H9 (cell line): ENCODE data around the gene RNPEP. TPM values are rescaled to one million over a fixed set of nuclear protein-coding genes. Genes with fewer than 3 reads are reported as not detected.

Experiments used
- DNase-seq: peaks from one replicate; pipeline ENCODE4 v3.0.0-alpha.2; 2017
- H2AFZ ChIP-seq: one replicate; pipeline ENCODE4 v1.6.1; 2013; ENCODE audit warnings: mild to moderate bottlenecking, low read length, control low read depth, moderate library complexity
- H2AK5ac ChIP-seq: 2 replicates; pipeline ENCODE4 v1.6.1; 2013; ENCODE audit warnings: low read length, control low read depth, mixed read lengths; ENCODE audit not compliant: insufficient read length
- H2BK120ac ChIP-seq: one replicate; pipeline ENCODE4 v1.6.1; 2013; ENCODE audit warnings: low read depth, mild to moderate bottlenecking, low read length, control low read depth, inconsistent platforms; ENCODE audit not compliant: poor library complexity, severe bottlenecking
- H2BK12ac ChIP-seq: 2 replicates; pipeline ENCODE4 v1.6.1; 2013; ENCODE audit warnings: low read length, control low read depth, mixed read lengths, low read depth; ENCODE audit not compliant: insufficient read length
- H2BK15ac ChIP-seq: 2 replicates; pipeline ENCODE4 v1.6.1; 2013; ENCODE audit warnings: low read depth, low read length, control low read depth
- H2BK20ac ChIP-seq: one replicate; pipeline ENCODE4 v1.6.1; 2013; ENCODE audit warnings: low read depth, mild to moderate bottlenecking, low read length, control low read depth, inconsistent platforms; ENCODE audit not compliant: poor library complexity, severe bottlenecking
- H2BK5ac ChIP-seq: 2 replicates; pipeline ENCODE4 v1.6.1; 2013; ENCODE audit warnings: low read length, control low read depth, mixed read lengths; ENCODE audit not compliant: insufficient read length
- H3K14ac ChIP-seq: 2 replicates; pipeline ENCODE4 v1.6.1; 2013; ENCODE audit warnings: low read length, control low read depth; ENCODE audit not compliant: insufficient read depth
- H3K18ac ChIP-seq: 2 replicates; pipeline ENCODE4 v1.6.1; 2013; ENCODE audit warnings: low read depth, mild to moderate bottlenecking, mixed read lengths, low read length, control low read depth; ENCODE audit not compliant: insufficient read length
- H3K23ac ChIP-seq: 2 replicates; pipeline ENCODE4 v1.6.1; 2013; ENCODE audit warnings: low read length, control low read depth, mixed read lengths, low read depth; ENCODE audit not compliant: insufficient read length
- H3K23me2 ChIP-seq: 2 replicates; pipeline ENCODE4 v1.6.1; 2013; ENCODE audit warnings: low read depth, mild to moderate bottlenecking, mixed read lengths, low read length, control low read depth; ENCODE audit not compliant: insufficient read length, poor library complexity, severe bottlenecking
- H3K27ac ChIP-seq: 2 replicates; pipeline ENCODE4 v1.5.1; 2013; ENCODE audit warnings: low read length, control low read depth, mixed read lengths, low read depth; ENCODE audit not compliant: insufficient read length
- H3K27me3 ChIP-seq: 2 replicates; pipeline ENCODE4 v1.6.1; 2013; ENCODE audit warnings: low read length, control low read depth, inconsistent platforms; ENCODE audit not compliant: insufficient read depth
- H3K4ac ChIP-seq: 2 replicates; pipeline ENCODE4 v1.6.1; 2013; ENCODE audit warnings: low read depth, mild to moderate bottlenecking, control low read depth, inconsistent platforms, low read length, moderate library complexity
- H3K4me1 ChIP-seq: 2 replicates; pipeline ENCODE4 v1.6.1; 2013; ENCODE audit warnings: low read length, control low read depth, inconsistent platforms; ENCODE audit not compliant: insufficient read depth
- H3K4me2 ChIP-seq: 2 replicates; pipeline ENCODE4 v1.6.1; 2013; ENCODE audit warnings: low read length, control low read depth, mixed read lengths; ENCODE audit not compliant: insufficient read length, insufficient read depth
- H3K56ac ChIP-seq: 2 replicates; pipeline ENCODE4 v1.6.1; 2013; ENCODE audit warnings: low read depth, mild to moderate bottlenecking, mixed read lengths, low read length, control low read depth; ENCODE audit not compliant: insufficient read length
- H3K79me1 ChIP-seq: 2 replicates; pipeline ENCODE4 v1.6.1; 2013; ENCODE audit warnings: low read depth, mild to moderate bottlenecking, moderate library complexity, low read length, control low read depth, inconsistent platforms; ENCODE audit not compliant: insufficient read depth, poor library complexity, severe bottlenecking
- H3K79me2 ChIP-seq: 2 replicates; pipeline ENCODE4 v1.6.1; 2013; ENCODE audit warnings: low read length, control low read depth, inconsistent platforms; ENCODE audit not compliant: insufficient read depth
- H3K9ac ChIP-seq: 2 replicates; pipeline ENCODE4 v1.6.1; 2013; ENCODE audit warnings: low read length, control low read depth, mixed read lengths; ENCODE audit not compliant: insufficient read length; ENCODE audit errors: extremely low read depth
- H3K9me3 ChIP-seq: one replicate; pipeline ENCODE4 v1.6.1; 2013; ENCODE audit warnings: low read depth, low read length, inconsistent platforms; ENCODE audit not compliant: control insufficient read depth
- H3T11ph ChIP-seq: one replicate; pipeline ENCODE4 v1.6.1; 2013; ENCODE audit warnings: mild to moderate bottlenecking, low read length, control low read depth, inconsistent platforms
- H4K20me1 ChIP-seq: one replicate; pipeline ENCODE4 v1.6.1; 2013; ENCODE audit not compliant: control insufficient read depth, insufficient read length, insufficient read depth
- H4K5ac ChIP-seq: 2 replicates; pipeline ENCODE4 v1.6.1; 2013; ENCODE audit warnings: low read depth, mild to moderate bottlenecking, mixed read lengths, low read length, control low read depth; ENCODE audit not compliant: insufficient read length
- H4K8ac ChIP-seq: replicated peaks from 2 replicates; pipeline ENCODE4 v1.6.1; 2013; ENCODE audit warnings: low read length, control low read depth, mixed read lengths, low read depth; ENCODE audit not compliant: insufficient read length
- H4K91ac ChIP-seq: 2 replicates; pipeline ENCODE4 v1.6.1; 2013; ENCODE audit warnings: low read depth, mild to moderate bottlenecking, moderate library complexity, mixed read lengths, low read length, control low read depth; ENCODE audit not compliant: insufficient read length
- H3K27ac Mint-ChIP-seq, 3 experiments: 2 replicates in 2 of 3; 3 replicates in 1 of 3; pipeline ENCODE4 v1.8.0; 2020 to 2021; ENCODE audit warnings: mixed read lengths in 3 of 3, mild to moderate bottlenecking in 1 of 3, moderate library complexity in 1 of 3
- H3K27me3 Mint-ChIP-seq: 2 replicates; pipeline ENCODE4 v1.8.0; 2021; ENCODE audit warnings: low read depth, mild to moderate bottlenecking, moderate library complexity, mixed read lengths
- H3K36me3 Mint-ChIP-seq, 3 experiments: 2 replicates in 2 of 3; 3 replicates in 1 of 3; pipeline ENCODE4 v1.8.0; 2020 to 2021; ENCODE audit warnings: low read depth in 3 of 3, mixed read lengths in 3 of 3; ENCODE audit not compliant: insufficient read depth in 1 of 3
- H3K4me1 Mint-ChIP-seq, 2 experiments: 2 replicates each; pipeline ENCODE4 v1.8.0; 2020; ENCODE audit warnings: mixed read lengths in 2 of 2
- H3K4me3 Mint-ChIP-seq, 2 experiments: 2 replicates in 1 of 2; 3 replicates in 1 of 2; pipeline ENCODE4 v1.8.0; 2020 to 2021; ENCODE audit warnings: mild to moderate bottlenecking in 2 of 2, mixed read lengths in 2 of 2, moderate library complexity in 1 of 2
- H3K9me3 Mint-ChIP-seq, 2 experiments: 2 replicates in 1 of 2; 3 replicates in 1 of 2; pipeline ENCODE4 v1.8.0; 2020; ENCODE audit warnings: mild to moderate bottlenecking in 2 of 2, mixed read lengths in 2 of 2, moderate library complexity in 1 of 2
- CTCF ChIP-seq: fragments of 200-600 bp; sonication (generic); conservative IDR thresholded peaks from 3 replicates; pipeline ENCODE4 v1.8.0; 2021; ENCODE audit warnings: antibody characterized with exemption, mild to moderate bottlenecking
- WGBS: extraction: QIAGEN DNeasy Blood & Tissue Kit; methylation state at CpG from one replicate; pipeline ENCODE4 v1.1.7; 2013; ENCODE audit warnings: missing lambda C conversion rate, low lambda C conversion rate, mixed read lengths; ENCODE audit not compliant: insufficient read length; ENCODE audit errors: extremely low coverage; 5-methylcytosine and 5-hydroxymethylcytosine counted together
- total RNA-seq: library from RNA; stranded (reverse); gene quantifications from 2 replicates; pipeline ENCODE4 v1.2.1, GENCODE V29; 2021

RNPEP gene
- total RNA-seq, 1 experiment from 2014 or later, result 49.9 TPM

GRCh38 chr1:202029171-202029665 lies 46.8 kb downstream of the RNPEP start:
- Histone ChIP-seq H3K18ac (no peak overlapping the region), H3K9ac (no peak overlapping the region), H2AK5ac (no peak overlapping the region), H4K5ac (no peak overlapping the region), H3K4me2 (no peak overlapping the region), H3K79me1 (no peaks in the 10 kb centered on the region), H3K79me2 (no peaks in the 10 kb centered on the region), H3K27ac (no peak overlapping the region), H2BK12ac (no peak overlapping the region), H3K27me3 (no peaks in the 10 kb centered on the region), H2BK20ac (no peak overlapping the region), H3T11ph (no peak overlapping the region), H4K8ac (no peak overlapping the region), H4K20me1 (no peaks in the 10 kb centered on the region), H3K4me1 (no peaks in the 10 kb centered on the region; the same call in 1 of the 2 replicates), H3K56ac (no peak overlapping the region), H2AFZ (no peak overlapping the region), H2BK120ac (no peak overlapping the region), H3K23me2 (no peaks in the 10 kb centered on the region), H3K9me3 (no peaks in the 10 kb centered on the region), H2BK15ac (no peak overlapping the region), H4K91ac (no peak overlapping the region), H3K14ac (no peak overlapping the region), H2BK5ac (no peak overlapping the region), H3K4ac (no peak overlapping the region), H3K23ac (no peak overlapping the region)
- no peak for DNase-seq
- WGBS, result no CpG with 5 or more reads among the region's 5 CpGs
- Mint-ChIP-seq H3K27me3 (no peaks in the 10 kb centered on the region), H3K4me1 (peaks cover 2 to 4% of the 10 kb centered on the region in 2 experiments; a peak in 3 of 4 replicates), H3K27ac (no peak overlapping the region), H3K4me3 (no peak overlapping the region), H3K36me3 (peaks cover 0 to 4% (median 0%) of the 10 kb centered on the region in 3 experiments; a peak in 1 of 7 replicates), H3K9me3 (peaks cover 0 to 3% of the 10 kb centered on the region in 2 experiments; a peak in 2 of 5 replicates)
- no peak for TF ChIP-seq CTCF
